Spleen (tissue), 13 donors: ENCODE measurements around the gene SNRPB2. TPM values are rescaled to one million over a fixed set of nuclear protein-coding genes. Genes with fewer than 3 reads are reported as not detected.

Experiments used
- DNase-seq: peaks from one replicate; pipeline ENCODE4 v3.0.0-alpha.2; 2020
- H3K27ac ChIP-seq, 8 donors: fragments of 200-600 bp; sonication (generic) in 7 of 8; 1 replicate in 4 of 8; 2 replicates in 4 of 8; pipeline versions ENCODE4 v1.5.0 to v1.8.0; 2016 to 2021; ENCODE audit warnings: inconsistent platforms in 4 of 8, mild to moderate bottlenecking in 4 of 8, moderate library complexity in 1 of 8
- H3K27me3 ChIP-seq, 7 donors: fragments of 200-600 bp; sonication (generic) in 6 of 7; replicated peaks in 1 of 7; 1 replicate in 4 of 7; 2 replicates in 3 of 7; pipeline versions ENCODE4 v1.5.0 to v1.8.0; 2016 to 2021; ENCODE audit warnings: inconsistent platforms in 3 of 7, mild to moderate bottlenecking in 1 of 7
- H3K36me3 ChIP-seq, 6 donors: fragments of 200-600 bp; sonication (generic) in 5 of 6; 1 replicate in 4 of 6; 2 replicates in 2 of 6; pipeline versions ENCODE4 v1.5.0 to v1.8.0; 2016 to 2021; ENCODE audit warnings: inconsistent platforms in 2 of 6
- H3K4me1 ChIP-seq, 6 donors: fragments of 200-600 bp; sonication (generic) in 5 of 6; 1 replicate in 3 of 6; 2 replicates in 3 of 6; pipeline versions ENCODE4 v1.5.0 to v1.8.0; 2016 to 2021; ENCODE audit warnings: inconsistent platforms in 3 of 6
- H3K4me3 ChIP-seq, 8 donors: fragments of 200-600 bp; sonication (generic) in 7 of 8; 1 replicate in 4 of 8; 2 replicates in 4 of 8; pipeline versions ENCODE4 v1.5.0 to v1.8.0; 2016 to 2021; ENCODE audit warnings: inconsistent platforms in 4 of 8, mild to moderate bottlenecking in 4 of 8, moderate library complexity in 2 of 8
- H3K9me3 ChIP-seq, 8 donors: fragments of 200-600 bp; sonication (generic) in 7 of 8; 1 replicate in 4 of 8; 2 replicates in 4 of 8; pipeline versions ENCODE4 v1.5.0 to v1.8.0; 2016 to 2021; ENCODE audit warnings: inconsistent platforms in 4 of 8
- POLR2A ChIP-seq, 3 donors: fragments of 450-650 bp; IDR thresholded peaks; one replicate each; pipeline ENCODE4 v1.5.1; 2017; ENCODE audit warnings: antibody characterized with exemption in 3 of 3, mild to moderate bottlenecking in 1 of 3
- POLR2AphosphoS5 ChIP-seq, 3 donors: sonication (generic); formaldehyde crosslinking; IDR thresholded peaks; one replicate each; pipeline ENCODE4 v1.5.1; 2017; ENCODE audit warnings: antibody characterized with exemption in 3 of 3
- WGBS, 5 donors: extraction: QIAGEN DNeasy Blood & Tissue Kit in 3 of 5; methylation state at CpG; one replicate each; pipeline versions ENCODE4 v1.1.5 to v1.1.7; 2013 to 2018; 5-methylcytosine and 5-hydroxymethylcytosine counted together
- intact Hi-C: fragments of 100-400 bp; cut with DNase I; formaldehyde crosslinking; loops from one replicate; pipeline ENCODE4 v1.15.0; 2023; ENCODE audit warnings: low total_unique reads
- long read RNA-seq, 2 donors: transcript quantifications; one replicate each; lab custom pipeline, GENCODE V29; 2026
- polyA plus RNA-seq, 3 donors: library from polyadenylated mRNA; stranded (reverse); fragments of 200-250 nt; gene quantifications; one replicate each; pipeline ENCODE4 v1.2.1, GENCODE V29; 2013
- total RNA-seq, 7 donors: library from RNA; depleted of rRNA in 3 of 7; stranded (reverse); fragments of >200 nt in 3 of 7; fragmentation: NEBNext Ultra II Directional in 4 of 7; extraction: Animal tissue kit (Norgen Biotek cat#: 25700) in 4 of 7; gene quantifications; one replicate each; pipeline versions ENCODE4 v1.1.0 to v1.2.1, GENCODE V29; 2016 to 2021
- TF ChIP-seq, protein P1 (sequence below), 11 experiments: fragments of 200-600 bp in 7 of 11; fragments of 450-650 bp in 4 of 11; sonication (generic) in 4 of 11; IDR thresholded peaks in 8 of 11; conservative IDR thresholded peaks in 3 of 11; 1 replicate in 7 of 11; 2 replicates in 4 of 11; pipeline versions ENCODE4 v1.4.0 to v1.8.0; 2016 to 2021; ENCODE audit warnings: antibody characterized with exemption in 11 of 11, inconsistent platforms in 4 of 11, mild to moderate bottlenecking in 1 of 11
- donor health status: healthy with polysubstance abuse.
- donor health status: DM: no; HTN: no; CAD: no; lungs with moderate emphysema.
- donor health status: DM: no; HTN: no; CAD: no.
- donor health status: Bipolar disorder and iron deficiency.
- donor health status: healthy.
- donor health status: DM: no; HTN: no; CAD: no.
- donor health status: DM: yes; HTN: yes; CAD: no.

The SNRPB2 gene
- total RNA-seq (10 to 100 TPM; 20.3 to 44.8 (median 38.6) TPM), polyA plus RNA-seq (10 to 100 TPM; 51.0 to 68.8 (median 66.2) TPM)
- long read RNA-seq, donor 1, transcript SNRPB2-202 (7 exons, 1,588 nt): minor isoform, 10 of 65 reads
- long read RNA-seq, donor 1, transcript SNRPB2-201 (7 exons, 2,452 nt): major isoform, 22 of 65 reads
- long read RNA-seq, donor 1, partial matches to known transcripts: 30 of 65 reads
- long read RNA-seq, donor 1, other reads (novel, unspliced or antisense): 0 of 65 reads
- long read RNA-seq, donor 2, transcript SNRPB2-201 (7 exons, 2,452 nt): minor isoform, 9 of 54 reads
- long read RNA-seq, donor 2, transcript SNRPB2-202 (7 exons, 1,588 nt): major isoform, 14 of 54 reads
- long read RNA-seq, donor 2, partial matches to known transcripts: 28 of 54 reads
- long read RNA-seq, donor 2, other reads (novel, unspliced or antisense): 0 of 54 reads

- 4 to 7% (median 6%) methylated on average over 53 to 57 of the region's 57 CpGs for WGBS, 5 donors
- TF ChIP-seq, protein P1, sequence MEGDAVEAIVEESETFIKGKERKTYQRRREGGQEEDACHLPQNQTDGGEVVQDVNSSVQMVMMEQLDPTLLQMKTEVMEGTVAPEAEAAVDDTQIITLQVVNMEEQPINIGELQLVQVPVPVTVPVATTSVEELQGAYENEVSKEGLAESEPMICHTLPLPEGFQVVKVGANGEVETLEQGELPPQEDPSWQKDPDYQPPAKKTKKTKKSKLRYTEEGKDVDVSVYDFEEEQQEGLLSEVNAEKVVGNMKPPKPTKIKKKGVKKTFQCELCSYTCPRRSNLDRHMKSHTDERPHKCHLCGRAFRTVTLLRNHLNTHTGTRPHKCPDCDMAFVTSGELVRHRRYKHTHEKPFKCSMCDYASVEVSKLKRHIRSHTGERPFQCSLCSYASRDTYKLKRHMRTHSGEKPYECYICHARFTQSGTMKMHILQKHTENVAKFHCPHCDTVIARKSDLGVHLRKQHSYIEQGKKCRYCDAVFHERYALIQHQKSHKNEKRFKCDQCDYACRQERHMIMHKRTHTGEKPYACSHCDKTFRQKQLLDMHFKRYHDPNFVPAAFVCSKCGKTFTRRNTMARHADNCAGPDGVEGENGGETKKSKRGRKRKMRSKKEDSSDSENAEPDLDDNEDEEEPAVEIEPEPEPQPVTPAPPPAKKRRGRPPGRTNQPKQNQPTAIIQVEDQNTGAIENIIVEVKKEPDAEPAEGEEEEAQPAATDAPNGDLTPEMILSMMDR (IDR thresholded peaks at IDR 0.05 in 8 of 11, conservative IDR thresholded peaks at IDR 0.05 in 3 of 11): peak in 1 of 11 experiments; percentile 4
- TF ChIP-seq POLR2AphosphoS5 (IDR thresholded peaks at IDR 0.05): peak; percentile 91 to 95 (median 93)
- TF ChIP-seq POLR2A (IDR thresholded peaks at IDR 0.05): peak; percentile 21 to 82 (median 49)
- Histone ChIP-seq H3K4me3 (peak within 1 kb of the TSS; percentile 49 to 94 (median 76)), H3K36me3 (peaks cover 0 to 35% (median 25%) of the 10 kb centered on the region in 6 donors), H3K27ac (peak within 1 kb of the TSS; percentile 66 to 89 (median 85)), H3K4me1 (peaks cover 13 to 53% (median 37%) of the 10 kb centered on the region in 6 donors), H3K9me3 (peaks cover 0 to 11% (median 0%) of the 10 kb centered on the region in 8 donors), H3K27me3 (peaks cover 0 to 33% (median 9%) of the 10 kb centered on the region in 7 donors)
- peak; percentile 98 for DNase-seq
- intact Hi-C loops: no loop called here
Measured at GRCh38 chr20:16729565-16730460, at the start of gene SNRPB2. Gene SNRPB2, plus strand, starts transcription at chr20:16730026. Its CDS starts 1,677 bp downstream, at chr20:16731703.

DNA sequence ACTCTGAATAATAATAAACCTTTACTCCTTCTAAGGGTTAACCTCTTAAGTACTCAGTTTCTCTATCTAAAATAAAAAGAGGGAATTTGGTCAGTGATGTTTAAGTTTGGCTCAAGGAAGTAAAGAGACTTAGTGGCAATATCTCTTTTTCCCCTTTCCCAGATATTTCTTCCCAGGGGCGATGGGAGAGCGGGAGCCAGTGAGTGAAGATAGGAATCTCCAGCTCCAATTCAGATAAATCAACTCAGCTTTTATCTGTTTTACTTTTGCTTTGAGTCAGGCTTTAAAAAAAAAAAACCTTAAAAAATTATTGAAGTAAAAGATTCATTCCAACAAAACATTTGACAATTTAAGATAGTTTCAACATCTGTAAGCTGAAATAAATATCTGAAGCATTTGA lies 45.4 kb upstream of the SNRPB2 start:
- 90 to 100% (median 94%) methylated on average over 2 of the region's 2 CpGs for WGBS, 5 donors
- TF ChIP-seq POLR2AphosphoS5 (IDR thresholded peaks at IDR 0.05): no peak
- TF ChIP-seq POLR2A (IDR thresholded peaks at IDR 0.05): no peak
- TF ChIP-seq, protein P1 (IDR thresholded peaks at IDR 0.05 in 8 of 11, conservative IDR thresholded peaks at IDR 0.05 in 3 of 11): no peak
- Histone ChIP-seq H3K4me3 (no peak overlapping the region), H3K27me3 (no peaks in the 10 kb centered on the region), H3K4me1 (no peaks in the 10 kb centered on the region), H3K9me3 (no peaks in the 10 kb centered on the region), H3K36me3 (no peaks in the 10 kb centered on the region), H3K27ac (no peak overlapping the region)
- no peak for DNase-seq
- intact Hi-C loops: no loop called here

DNA sequence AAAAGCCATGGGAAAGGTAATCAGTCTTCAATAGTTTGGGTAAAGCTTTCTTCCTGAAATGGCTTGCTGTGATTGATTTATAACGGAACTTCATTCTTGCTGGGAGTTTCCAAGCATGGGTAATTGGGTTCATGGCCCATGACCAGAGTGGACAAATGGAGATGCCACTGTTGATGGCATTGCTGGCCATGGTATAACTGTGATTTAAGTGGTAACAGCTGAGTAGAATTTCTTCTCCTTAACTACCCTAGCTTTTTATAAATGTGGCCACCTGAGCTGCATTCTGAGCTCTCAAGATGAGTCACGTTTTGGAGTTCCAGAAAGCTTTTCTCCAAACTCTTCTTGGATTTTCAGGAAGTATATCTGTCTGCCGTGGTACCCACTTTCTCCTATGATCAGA lies 39.9 kb upstream of the SNRPB2 start:
- TF ChIP-seq POLR2A (IDR thresholded peaks at IDR 0.05) (no peak), POLR2AphosphoS5 (IDR thresholded peaks at IDR 0.05) (no peak)
- TF ChIP-seq, protein P1 (IDR thresholded peaks at IDR 0.05 in 8 of 11, conservative IDR thresholded peaks at IDR 0.05 in 3 of 11): no peak
- Histone ChIP-seq H3K36me3 (no peaks in the 10 kb centered on the region), H3K4me3 (no peak overlapping the region), H3K27me3 (no peaks in the 10 kb centered on the region), H3K9me3 (no peaks in the 10 kb centered on the region), H3K4me1 (no peaks in the 10 kb centered on the region), H3K27ac (no peak overlapping the region)
- no peak for DNase-seq
- WGBS, 5 donors: 38 to 58% (median 49%) methylated on average over 3 of the region's 3 CpGs
- intact Hi-C loops: no loop called here
